Measurements from ENCODE around the gene AMH.
"Not testable (repeated sequence)": the region's sequence is repeated elsewhere in the genome, so short reads cannot be mapped to it uniquely, and the experiment has no call there.

AMH gene

DNA sequence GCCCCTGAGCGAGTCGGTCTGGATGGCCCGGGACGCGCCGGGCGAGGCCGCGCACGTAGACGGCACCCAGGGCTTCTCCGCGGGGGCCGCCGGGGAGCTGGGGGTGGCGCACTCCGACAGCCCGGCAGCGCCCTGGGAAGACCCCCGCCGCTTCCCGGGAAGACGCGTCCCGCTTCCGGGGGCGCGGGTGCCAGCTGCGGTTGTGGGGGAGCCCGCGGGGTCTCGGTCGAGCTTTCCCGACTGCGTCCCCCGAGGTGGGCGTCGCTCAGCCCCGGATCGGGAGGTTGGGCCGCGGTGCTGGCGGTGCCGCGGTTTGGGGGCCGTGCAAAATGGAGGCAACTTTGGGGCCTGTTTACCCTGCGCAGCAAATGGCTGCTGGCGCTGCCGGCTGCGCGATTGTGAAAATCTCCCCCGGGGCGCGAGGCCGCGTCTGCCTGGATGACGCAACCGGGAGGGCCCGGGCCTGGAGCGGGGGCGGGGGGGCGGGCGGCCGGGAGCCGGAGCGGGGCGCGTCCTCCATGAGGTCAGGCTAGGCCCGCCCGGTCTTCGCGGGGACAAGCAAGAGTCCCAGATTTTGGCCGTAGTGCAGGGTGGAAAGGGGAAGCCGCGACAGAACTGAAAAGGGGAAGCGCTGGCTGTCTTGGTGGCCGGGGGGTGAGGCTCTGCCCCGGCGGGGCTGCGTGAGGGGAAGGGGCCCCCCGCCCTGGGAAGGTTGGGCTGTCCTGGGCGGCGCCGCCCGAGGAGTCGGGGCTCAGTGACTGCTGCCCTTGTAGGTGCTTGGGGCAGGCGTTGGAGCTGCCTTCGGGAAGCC, 21.5 kb downstream of the AMH start:
- DNase-seq (ENCODE audit: low spot score), result peak; percentile 40

DNA sequence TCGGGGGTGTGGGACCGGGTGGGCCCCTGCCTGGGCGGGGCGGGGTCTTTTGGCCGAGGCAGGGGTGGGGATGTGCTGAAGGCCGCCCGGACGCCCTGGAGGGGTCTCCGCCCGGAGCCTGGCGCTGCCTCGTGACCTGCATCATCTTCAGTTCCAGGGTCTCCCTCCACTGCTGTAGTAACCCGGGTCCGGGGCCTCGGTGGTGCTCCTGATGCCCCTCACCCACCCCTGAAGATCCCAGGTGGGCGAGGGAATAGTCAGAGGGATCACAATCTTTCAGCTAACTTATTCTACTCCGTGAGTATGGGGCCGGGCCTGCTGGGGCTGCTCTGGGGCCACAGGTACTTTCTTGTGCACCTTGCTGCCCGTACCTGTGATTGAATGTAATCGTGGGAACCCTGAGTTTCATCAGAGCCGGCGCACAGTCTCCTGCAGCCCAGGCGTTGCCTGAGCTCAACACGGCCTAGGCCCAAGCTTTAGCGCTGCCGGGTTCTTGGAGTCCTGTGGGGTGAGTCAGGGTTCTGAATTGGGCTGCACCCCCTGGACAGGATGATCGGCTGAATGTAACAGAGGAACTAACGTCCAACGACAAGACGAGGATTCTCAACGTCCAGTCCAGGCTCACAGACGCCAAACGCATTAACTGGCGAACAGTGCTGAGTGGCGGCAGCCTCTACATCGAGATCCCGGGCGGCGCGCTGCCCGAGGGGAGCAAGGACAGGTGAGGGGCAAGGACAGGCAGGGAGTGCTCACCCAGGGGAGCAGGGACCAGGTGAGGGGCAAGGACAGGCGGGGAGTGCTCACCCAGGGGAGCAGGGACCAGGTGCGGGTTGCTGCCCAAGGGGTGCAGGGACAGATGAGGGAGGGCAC, 22.3 kb downstream of the AMH start:
- peak; percentile 52 for DNase-seq (ENCODE audit: low spot score)

GRCh38 chr19:2273356-2274184, 24.4 kb downstream of the AMH start:
- DNase-seq (ENCODE audit: low spot score), result peak; percentile 81

DNA sequence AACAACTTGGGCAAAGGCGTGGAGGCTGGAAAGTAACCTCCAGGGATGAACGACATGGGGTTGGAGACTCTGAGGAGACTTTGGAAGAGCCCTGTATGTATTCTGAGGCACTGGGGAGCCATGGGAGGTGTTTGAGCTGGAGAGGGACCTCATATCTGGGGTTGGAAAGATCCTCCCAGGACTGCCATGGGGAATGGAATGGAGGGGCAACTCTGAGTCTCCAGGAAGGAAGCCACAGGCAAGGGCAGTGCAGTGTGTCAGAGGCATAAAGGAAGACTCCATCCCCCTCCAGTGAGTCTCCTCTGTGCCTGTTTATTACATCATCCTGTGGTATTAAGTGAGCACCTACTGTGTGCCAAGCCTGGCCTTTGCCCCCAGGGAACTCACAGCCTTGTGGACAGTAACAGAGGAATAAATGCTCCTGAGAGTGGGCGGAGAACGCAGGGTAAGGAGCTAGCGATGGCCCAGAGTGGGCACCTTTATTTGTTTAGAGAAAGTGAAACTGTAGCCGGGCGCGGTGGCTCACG, 25.1 kb downstream of the AMH start:
- DNase-seq (ENCODE audit: low spot score), result no peak

DNA sequence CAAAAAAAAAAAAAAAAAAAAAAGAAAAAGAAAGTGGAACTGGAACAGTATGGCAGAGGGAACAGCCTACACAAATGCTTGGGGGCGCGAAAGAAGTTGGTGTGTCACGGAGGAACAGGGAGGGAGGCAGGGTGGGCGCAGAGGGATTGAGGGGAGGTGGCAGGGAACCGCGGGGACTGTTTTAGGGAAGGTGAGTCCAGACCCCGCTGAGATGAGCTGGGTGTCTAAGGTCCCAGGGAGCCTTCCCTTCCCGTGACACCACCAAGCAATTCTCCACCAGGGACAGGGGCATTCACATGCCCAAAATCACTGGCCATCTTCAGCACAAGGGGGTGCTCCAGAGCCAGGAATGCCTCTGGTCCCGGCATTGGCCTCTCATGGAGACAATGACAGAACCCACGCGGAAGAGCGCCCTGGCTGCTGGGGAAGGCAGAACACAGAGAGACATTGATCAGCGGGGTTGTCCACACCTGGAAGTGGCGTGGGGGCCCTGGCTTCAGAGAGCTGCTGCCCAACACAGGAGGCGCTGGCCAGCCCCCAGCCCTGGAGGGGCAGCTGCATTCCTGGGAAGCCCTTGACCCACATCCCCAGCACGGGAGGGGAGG, 25.9 kb downstream of the AMH start:
- DNase-seq (ENCODE audit: low spot score), result peak; percentile 83

GRCh38 chr19:2275588-2276428, 26.7 kb downstream of the AMH start:
- DNase-seq (ENCODE audit: low spot score), result no peak

DNA sequence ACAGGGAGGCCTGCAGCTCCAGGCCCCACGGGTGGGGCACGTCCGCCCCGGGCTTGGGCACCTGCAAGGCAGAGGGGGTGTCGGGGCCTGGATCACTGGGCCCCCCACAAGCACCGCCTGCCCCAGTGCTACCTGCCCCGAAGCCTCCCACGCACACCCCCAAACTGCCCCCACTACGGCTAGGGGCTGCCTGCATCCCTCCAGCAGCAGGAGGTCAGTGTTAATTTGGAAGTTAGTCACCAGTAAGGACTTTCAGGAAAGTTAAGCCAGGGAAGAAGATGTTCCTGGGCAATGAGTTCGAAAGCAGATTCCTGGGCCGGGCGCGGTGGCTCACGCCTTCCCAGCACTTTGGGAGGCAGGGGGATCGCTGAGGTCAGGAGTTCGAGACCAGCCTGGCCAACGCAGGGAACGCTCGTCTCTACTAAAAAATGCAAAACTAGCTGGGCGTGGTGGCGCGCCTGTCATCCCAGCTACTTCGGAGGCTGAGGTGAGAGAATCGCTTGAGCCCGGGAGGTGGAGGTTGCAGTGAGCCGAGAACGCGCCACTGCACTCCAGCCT, 27.4 kb downstream of the AMH start:
- DNase-seq (ENCODE audit: low spot score), result no peak

- DNase-seq (ENCODE audit: low spot score), result no peak
Measured at GRCh38 chr19:2277138-2277537, 28.0 kb downstream of the AMH start.

DNA sequence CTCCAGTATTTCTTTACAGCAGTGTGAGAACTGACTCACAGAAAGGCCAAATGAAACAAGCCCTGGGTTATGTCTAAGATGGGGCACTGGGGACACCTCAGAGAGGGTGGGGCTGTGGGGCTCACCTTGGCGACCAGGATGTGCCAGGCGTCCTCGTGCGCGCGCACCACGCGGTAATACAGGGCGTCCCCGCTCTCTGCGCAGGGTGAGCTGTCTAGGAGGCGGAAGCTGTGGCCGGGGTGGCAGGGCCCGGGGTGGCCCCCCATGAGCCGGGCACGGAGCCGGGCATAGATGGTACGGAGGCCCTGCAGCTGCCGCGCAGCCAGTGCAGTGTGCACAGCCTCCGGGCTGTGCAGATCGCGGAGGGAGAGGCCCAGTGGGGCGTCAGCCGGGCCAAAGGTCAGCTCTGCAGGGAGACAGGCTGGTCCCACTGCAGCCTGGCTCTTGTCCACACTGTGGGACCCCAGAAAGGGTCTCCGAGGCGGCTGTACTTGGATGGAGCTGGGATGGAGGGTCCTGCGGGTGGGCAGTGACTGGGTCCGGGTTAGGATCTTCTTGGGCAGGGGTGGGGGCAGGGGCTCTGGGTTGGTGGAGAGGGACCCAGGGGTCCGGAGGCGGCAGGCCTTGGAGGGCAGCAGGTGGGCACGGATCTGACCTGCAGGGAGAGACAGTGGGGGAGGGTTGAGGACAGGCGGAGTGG, 29.5 kb downstream of the AMH start:
- no peak for DNase-seq (ENCODE audit: low spot score)

DNA sequence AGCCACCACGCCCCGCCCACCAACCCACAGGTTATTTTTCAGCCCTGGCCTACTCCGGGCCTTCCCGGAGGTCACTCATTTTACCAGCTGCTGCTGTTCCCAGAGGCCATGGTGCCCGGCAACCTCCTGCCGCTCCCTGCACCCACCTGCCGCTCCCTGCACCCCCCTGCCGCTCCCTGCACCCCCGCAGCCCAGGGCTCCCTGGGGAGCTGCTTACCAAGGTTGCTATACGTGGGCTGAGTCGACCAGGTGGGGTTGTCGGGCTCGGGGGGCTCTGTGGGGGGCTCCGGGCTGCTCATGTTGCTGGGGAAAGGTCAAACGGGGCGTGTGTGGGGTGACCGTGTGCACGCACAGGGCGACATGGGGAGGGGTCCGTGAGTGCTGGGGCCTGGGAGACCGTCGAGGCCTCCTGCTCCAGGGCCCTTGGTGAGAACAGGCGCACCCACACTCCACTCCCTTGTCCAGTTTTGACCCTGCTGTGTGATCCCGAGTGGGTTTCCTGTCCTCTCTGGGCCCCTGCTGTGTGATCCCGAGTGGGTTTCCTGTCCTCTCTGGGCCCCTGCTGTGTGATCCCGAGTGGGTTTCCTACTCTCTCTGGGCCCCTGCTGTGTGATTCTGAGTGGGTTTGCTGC, 31.6 kb downstream of the AMH start:
- DNase-seq (ENCODE audit: low spot score), result no peak

DNA sequence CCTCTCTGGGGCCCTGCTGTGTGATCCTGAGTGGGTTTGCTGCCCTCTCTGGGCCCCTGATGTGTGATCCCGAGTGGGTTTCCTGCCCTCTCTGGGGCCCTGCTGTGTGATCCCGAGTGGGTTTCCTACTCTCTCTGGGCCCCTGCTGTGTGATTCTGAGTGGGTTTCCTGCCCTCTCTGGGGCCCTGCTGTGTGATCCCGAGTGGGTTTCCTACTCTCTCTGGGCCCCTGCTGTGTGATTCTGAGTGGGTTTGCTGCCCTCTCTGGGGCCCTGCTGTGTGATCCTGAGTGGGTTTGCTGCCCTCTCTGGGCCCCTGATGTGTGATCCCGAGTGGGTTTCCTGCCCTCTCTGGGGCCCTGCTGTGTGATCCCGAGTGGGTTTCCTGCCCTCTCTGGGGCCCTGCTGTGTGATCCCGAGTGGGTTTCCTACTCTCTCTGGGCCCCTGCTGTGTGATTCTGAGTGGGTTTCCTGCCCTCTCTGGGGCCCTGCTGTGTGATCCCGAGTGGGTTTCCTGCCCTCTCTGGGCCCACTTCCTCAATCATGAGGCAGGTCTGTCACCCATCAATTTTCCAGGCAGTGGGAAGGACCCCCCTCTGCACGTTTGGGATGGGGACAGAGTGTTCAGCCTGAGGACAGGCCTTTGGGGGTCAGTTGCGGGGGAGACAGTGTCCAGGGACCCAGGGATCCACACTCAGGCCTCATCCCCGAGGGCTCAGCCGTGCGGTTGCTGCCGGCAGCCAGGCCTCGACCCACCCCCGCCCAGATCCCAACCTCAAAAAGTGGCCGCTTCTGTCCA, 32.3 kb downstream of the AMH start:
- DNase-seq (ENCODE audit: low spot score), result not testable (repeated sequence)

GRCh38 chr19:2282062-2282861, 33.1 kb downstream of the AMH start, which contains the start of gene PEAK3:
Gene PEAK3, minus strand, starts transcription at chr19:2282175. Its CDS starts 1,244 bp downstream, at chr19:2280931.
- no peak for DNase-seq (ENCODE audit: low spot score)

DNA sequence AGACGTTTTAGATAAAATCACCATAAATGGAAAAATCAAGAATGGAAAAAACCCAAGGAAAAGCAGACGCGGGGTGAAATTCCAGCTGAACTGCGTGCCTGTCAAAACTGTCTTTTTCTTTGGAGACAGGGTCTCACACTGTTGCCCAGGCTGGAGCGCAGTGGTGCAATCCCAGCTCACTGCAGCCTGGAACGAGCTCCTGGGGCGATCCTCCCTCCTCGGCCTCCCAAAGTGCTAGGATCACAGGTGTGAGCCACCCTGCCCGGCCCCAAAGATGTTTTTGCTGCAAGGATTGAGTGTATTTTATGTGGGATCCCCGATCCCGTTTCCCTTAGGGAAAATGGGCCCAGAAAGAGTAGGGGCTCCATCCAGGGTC, 33.7 kb downstream of the AMH start:
- no peak for DNase-seq (ENCODE audit: low spot score)

DNA sequence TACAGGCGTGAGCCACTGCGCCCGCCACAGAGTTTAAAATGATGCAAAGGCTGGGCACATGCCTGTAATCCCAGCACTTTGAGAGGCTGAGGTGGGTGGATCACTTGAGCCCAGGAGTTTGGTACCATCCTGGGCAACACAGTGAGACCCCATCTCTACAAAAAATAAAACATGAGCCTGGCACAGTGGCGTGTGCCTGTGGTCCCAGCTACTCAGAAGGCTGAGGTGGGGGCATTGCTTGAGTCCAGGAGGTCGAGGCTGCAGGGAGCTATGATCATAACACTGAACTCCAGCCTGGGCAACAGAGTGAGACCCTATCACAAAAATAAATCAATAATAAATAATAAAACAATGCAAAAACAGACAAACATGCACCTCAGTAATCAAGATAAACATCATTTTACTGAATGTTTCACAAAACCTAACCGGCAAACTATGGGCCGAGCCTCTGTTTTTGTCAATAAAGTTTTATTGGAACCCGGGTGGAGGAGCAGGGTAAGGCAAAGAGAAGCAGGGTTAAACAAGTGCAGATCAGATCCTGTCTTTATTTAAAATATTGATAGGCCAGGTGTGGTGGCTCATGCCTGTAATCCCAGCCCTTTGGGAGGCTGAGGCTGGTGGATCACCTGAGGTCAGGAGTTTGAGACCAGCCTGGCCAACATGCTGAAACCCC, 34.8 kb downstream of the AMH start:
- no peak for DNase-seq (ENCODE audit: low spot score)

- DNase-seq (ENCODE audit: low spot score), result no peak
Measured at GRCh38 chr19:2286402-2287140, 37.4 kb downstream of the AMH start.
